Naive B cell (primary cell): ENCODE measurements around the gene ARHGEF1. TPM values are rescaled to one million over a fixed set of nuclear protein-coding genes. Genes with fewer than 3 reads are reported as not detected.
A peak's percentile ranks its signal among the peaks of the same experiment; 100 is the strongest.

Experiments
- ATAC-seq, 2 donors: fragments of 150-1000 bp; cut with Tn5 transposase; 2 replicates each; pipeline ENCODE4 v1.10.0; 2021; ENCODE audit warnings: low read depth in 2 of 2, mild to moderate bottlenecking in 2 of 2, moderate library complexity in 2 of 2
- DNase-seq: peaks from one replicate; pipeline ENCODE4 v3.0.0; 2022
- H3K27ac Mint-ChIP-seq, 6 donors: one replicate each; pipeline ENCODE4 v1.8.0; 2020 to 2022; ENCODE audit warnings: mild to moderate bottlenecking in 6 of 6, mixed read lengths in 6 of 6, moderate library complexity in 5 of 6, inconsistent platforms in 2 of 6
- H3K27me3 Mint-ChIP-seq, 3 donors: one replicate each; pipeline ENCODE4 v1.8.0; 2021 to 2022; ENCODE audit warnings: mixed read lengths in 3 of 3, mild to moderate bottlenecking in 1 of 3
- H3K36me3 Mint-ChIP-seq, 2 donors: one replicate each; pipeline ENCODE4 v1.8.0; 2020 to 2022; ENCODE audit warnings: mixed read lengths in 2 of 2, inconsistent platforms in 1 of 2, mild to moderate bottlenecking in 1 of 2
- H3K4me1 Mint-ChIP-seq, 3 donors: one replicate each; pipeline ENCODE4 v1.8.0; 2020 to 2022; ENCODE audit warnings: mixed read lengths in 3 of 3, inconsistent platforms in 1 of 3, mild to moderate bottlenecking in 1 of 3, moderate library complexity in 1 of 3
- H3K4me3 Mint-ChIP-seq, 8 donors: one replicate each; pipeline ENCODE4 v1.8.0; 2020 to 2022; ENCODE audit warnings: mild to moderate bottlenecking in 8 of 8, mixed read lengths in 8 of 8, moderate library complexity in 8 of 8, inconsistent platforms in 2 of 8
- H3K9me3 Mint-ChIP-seq, 7 donors: one replicate each; pipeline ENCODE4 v1.8.0; 2020 to 2022; ENCODE audit warnings: mixed read lengths in 7 of 7, mild to moderate bottlenecking in 5 of 7, inconsistent platforms in 2 of 7, moderate library complexity in 1 of 7
- polyA plus RNA-seq, 6 donors: library from polyadenylated mRNA; unstranded; fragments of 300-500 nt; fragmentation: Illumina TruSeq; gene quantifications; one replicate each; pipeline ENCODE4 v1.2.3, GENCODE V29; 2021; ENCODE audit warnings: low read depth in 6 of 6

Gene ARHGEF1
- polyA plus RNA-seq, 6 donors from 2014 or later = 110 to 220 (median 122) TPM

DNA sequence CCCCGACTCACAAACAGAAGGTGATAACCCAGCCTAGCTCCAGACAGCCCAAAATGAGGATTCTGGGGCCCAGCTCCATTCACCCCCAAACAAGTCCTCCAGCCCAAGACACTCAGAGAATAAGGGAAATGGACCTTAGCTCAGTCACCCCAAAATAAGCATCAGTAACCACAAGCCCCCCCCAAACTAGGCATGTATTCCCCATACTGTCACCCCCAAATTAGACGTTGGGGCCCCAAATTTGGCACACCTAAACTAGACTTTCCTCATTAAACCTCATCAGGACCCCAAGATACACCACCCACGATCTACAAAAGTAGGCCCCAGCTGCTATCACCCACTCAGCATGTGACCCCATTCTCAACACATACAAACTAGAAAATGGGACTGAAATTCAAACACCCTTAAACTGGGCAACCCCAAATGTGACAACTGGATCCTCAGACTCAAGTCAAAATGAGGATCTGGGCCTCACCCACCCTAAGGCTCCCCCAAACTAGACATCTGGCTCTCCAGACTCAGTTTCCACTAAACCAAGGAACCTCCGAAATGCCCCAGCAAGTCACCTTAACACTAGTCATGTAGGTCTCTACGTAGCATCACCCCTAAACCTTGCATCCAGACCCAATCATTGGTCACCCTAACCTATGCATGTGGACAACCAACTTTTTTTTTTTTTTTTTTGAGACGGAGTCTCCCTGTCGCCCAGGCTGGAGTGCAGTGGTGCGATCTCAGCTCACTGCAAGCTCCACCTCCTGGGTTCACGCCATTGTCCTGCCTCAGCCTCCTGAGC is 58.6 kb downstream of the ARHGEF1 start:
- H3K36me3 Mint-ChIP-seq = no peaks in the 10 kb centered on the region
- H3K27ac Mint-ChIP-seq = peak overlapping the region; percentile 64 to 99 (median 97)
- H3K9me3 Mint-ChIP-seq = no peaks in the 10 kb centered on the region
- ATAC-seq = no peak
- H3K4me3 Mint-ChIP-seq = peak overlapping the region; percentile 75 to 96 (median 88)
- DNase-seq = no peak
- no peaks in the 10 kb centered on the region for H3K27me3 Mint-ChIP-seq
- peaks cover 61 to 70% (median 64%) of the 10 kb centered on the region in 3 donors for H3K4me1 Mint-ChIP-seq

DNA sequence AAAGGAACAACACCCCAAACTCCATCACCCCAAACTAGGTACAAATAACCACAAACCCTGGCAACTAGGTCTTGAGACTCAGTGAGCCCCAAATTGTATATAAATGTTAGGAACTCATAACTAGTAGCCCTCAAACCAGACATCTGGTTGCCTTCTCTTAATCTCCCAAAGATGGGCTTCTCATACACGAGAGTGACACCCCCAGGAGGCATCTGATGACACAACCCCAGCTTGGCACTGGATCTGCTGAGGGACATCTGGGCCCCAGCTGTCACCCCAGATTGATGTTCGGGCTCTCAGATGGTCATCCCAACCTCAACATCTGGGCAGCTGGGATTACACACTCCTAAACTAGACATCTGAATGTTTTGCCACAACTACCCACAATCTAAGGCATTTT is 61.4 kb downstream of the ARHGEF1 start:
- DNase-seq = peak; percentile 33
- no peak for ATAC-seq

DNA sequence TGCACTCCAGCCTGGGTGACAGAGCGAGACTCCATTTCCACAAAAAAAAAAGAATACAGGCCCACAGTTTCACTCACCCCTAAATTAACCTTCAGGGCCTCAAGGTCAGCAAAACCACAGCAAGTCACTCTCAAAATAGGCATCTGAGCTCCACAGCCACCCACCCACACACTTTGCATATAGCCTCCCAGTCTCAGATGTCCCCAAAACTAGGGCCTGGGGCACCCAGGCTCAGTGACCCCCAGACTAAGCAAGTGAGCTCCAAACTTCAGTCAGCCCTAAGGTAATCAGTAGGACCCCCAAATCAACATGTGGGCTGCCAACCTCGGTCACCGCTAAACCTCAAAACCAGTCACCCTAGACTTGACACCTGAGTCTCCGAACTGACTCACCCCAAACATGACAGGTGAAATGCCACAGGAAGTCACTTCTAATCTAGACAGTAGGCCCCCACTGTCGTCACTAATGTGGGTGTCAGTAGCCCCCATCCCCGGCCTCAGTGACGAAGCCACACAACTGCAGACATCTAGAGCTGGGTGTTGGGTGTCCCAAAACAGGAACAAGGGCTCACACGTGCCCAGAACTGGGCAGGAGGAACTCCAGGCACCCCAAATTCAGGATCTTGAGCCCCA is 62.3 kb downstream of the ARHGEF1 start:
- H3K27ac Mint-ChIP-seq = peak overlapping the region; percentile 98 to 100 (median 100)
- no peaks in the 10 kb centered on the region for H3K27me3 Mint-ChIP-seq
- no peaks in the 10 kb centered on the region for H3K36me3 Mint-ChIP-seq
- H3K4me1 Mint-ChIP-seq = peaks cover 62 to 82% (median 78%) of the 10 kb centered on the region in 3 donors
- peak; percentile 84 to 87 for ATAC-seq
- no peaks in the 10 kb centered on the region for H3K9me3 Mint-ChIP-seq
- H3K4me3 Mint-ChIP-seq = peak overlapping the region; percentile 65 to 94 (median 84)
- peak; percentile 96 for DNase-seq

More for the DNA sequence above, 61.4 kb downstream of the ARHGEF1 start:
- Mint-ChIP-seq H3K4me3 (peak overlapping the region; percentile 65 to 94 (median 80)), H3K36me3 (no peaks in the 10 kb centered on the region), H3K27me3 (no peaks in the 10 kb centered on the region), H3K9me3 (no peaks in the 10 kb centered on the region), H3K4me1 (peaks cover 63 to 78% (median 78%) of the 10 kb centered on the region in 3 donors), H3K27ac (peak overlapping the region; percentile 98 to 100 (median 100))

DNA sequence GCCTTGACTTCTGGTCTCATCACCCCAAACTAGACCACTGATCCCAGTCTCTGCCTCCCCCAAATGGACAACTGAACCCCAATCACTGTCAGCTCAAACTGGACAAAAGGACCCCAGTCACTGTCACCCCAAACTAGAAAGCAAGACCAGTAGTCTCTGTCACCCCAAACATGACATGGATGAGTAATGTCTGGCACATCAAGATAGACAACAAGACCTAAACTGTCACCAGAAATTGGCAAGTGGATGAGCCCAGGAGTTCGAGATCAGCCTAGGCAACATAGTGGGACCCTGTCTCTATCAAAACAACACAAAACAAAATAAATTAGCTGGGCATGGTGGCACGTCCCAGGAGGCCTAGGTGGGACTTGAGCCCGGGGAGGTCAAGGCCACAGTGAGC is 64.1 kb downstream of the ARHGEF1 start:
- H3K36me3 Mint-ChIP-seq = no peaks in the 10 kb centered on the region
- no peaks in the 10 kb centered on the region for H3K9me3 Mint-ChIP-seq
- no peak for ATAC-seq
- H3K4me1 Mint-ChIP-seq = peaks cover 54 to 81% (median 72%) of the 10 kb centered on the region in 3 donors
- no peak for DNase-seq
- H3K4me3 Mint-ChIP-seq = peak overlapping the region in 7 of 8 donors; percentile 13 to 86 (median 56)
- H3K27me3 Mint-ChIP-seq = no peaks in the 10 kb centered on the region
- H3K27ac Mint-ChIP-seq = peak overlapping the region; percentile 94 to 100 (median 98)

DNA sequence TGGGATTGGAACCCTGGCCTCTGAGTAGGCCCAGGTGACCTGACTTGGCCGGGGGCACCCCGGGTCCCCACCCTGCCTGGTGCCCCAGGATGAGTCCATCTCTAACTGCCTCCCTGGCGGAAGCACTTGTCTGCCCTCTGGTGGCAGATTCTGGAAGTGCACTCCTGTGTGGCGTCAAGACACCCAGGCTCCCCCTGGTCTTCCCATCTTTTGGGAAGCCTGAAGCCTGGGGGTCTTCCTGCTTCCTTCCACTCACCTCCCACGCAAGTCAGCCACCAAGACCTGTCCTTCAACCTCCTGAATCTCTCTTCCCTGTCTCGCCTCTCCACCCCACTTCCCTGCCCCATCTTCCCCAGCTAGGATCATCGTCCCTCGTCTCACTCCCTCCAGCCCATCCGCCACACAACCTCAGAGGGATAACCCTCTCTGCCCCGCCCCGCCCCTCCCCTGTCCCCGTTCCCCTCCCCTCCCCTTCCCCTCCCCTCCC is 68.7 kb downstream of the ARHGEF1 start:
- H3K4me3 Mint-ChIP-seq = peak overlapping the region in 4 of 8 donors; percentile 1 to 46 (median 36)
- no peaks in the 10 kb centered on the region for H3K9me3 Mint-ChIP-seq
- H3K36me3 Mint-ChIP-seq = peaks cover 0 to 9% of the 10 kb centered on the region in 2 donors
- peaks cover 24 to 49% (median 33%) of the 10 kb centered on the region in 3 donors for H3K4me1 Mint-ChIP-seq
- H3K27me3 Mint-ChIP-seq = no peaks in the 10 kb centered on the region
- DNase-seq (peak; percentile 78), ATAC-seq (peak; percentile 89 to 94)
- H3K27ac Mint-ChIP-seq = peak overlapping the region; percentile 40 to 99 (median 88)

DNA sequence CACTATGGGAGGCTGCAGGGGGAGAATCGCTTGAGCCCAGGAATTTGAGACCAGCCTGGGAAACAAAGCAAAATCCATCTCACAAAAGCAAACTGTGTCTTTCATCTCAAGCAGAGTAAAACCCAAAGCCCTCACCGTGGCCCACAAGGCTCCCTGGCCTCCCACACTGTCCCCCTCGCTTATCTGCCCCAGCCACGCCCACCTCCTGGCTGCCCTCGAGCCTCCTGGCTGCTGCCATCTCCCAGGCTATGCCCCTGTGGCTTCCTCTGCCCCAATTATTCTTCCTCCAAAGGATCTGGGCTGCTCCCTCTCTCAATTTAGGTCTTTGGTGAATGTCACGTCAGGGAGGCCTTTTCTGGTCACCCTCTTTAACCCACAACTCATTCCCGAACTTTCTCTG is 72.5 kb downstream of the ARHGEF1 start:
- Mint-ChIP-seq H3K4me1 (peaks cover 27 to 41% (median 30%) of the 10 kb centered on the region in 3 donors), H3K36me3 (peaks cover 0 to 9% of the 10 kb centered on the region in 2 donors), H3K9me3 (no peaks in the 10 kb centered on the region), H3K27ac (peak overlapping the region in 2 of 6 donors; percentile 9 to 52), H3K27me3 (no peaks in the 10 kb centered on the region), H3K4me3 (no peak overlapping the region)
- no peak for ATAC-seq
- no peak for DNase-seq

DNA sequence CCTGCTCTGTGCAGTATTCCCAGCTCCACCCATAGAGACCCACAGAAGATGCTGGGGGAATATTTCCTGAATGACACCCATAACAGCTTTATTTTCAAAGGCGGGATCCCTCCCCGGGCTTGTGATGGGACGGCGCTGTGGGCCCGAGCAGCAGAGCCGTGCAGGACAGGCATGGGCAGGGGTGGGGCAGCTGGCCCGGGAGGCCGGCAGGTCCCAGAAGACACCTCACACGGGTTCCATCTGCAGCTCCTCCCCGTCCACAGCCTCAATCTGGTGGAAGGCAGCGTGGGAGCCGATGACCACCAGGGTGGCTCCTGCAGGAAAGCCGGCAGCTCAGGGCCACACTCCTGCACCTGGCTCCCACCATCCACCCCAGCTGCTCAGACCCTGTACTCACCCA is 73.6 kb downstream of the ARHGEF1 start:
- no peak for ATAC-seq
- H3K27me3 Mint-ChIP-seq = no peaks in the 10 kb centered on the region
- H3K9me3 Mint-ChIP-seq = no peaks in the 10 kb centered on the region
- H3K36me3 Mint-ChIP-seq = peaks cover 0 to 9% of the 10 kb centered on the region in 2 donors
- H3K4me3 Mint-ChIP-seq = peak overlapping the region in 2 of 8 donors; percentile 39 to 65
- H3K4me1 Mint-ChIP-seq = peaks cover 23 to 33% (median 26%) of the 10 kb centered on the region in 3 donors
- no peak for DNase-seq
- H3K27ac Mint-ChIP-seq = peak overlapping the region in 2 of 6 donors; percentile 61 to 69

Other genes with a start within 250 kb of the ARHGEF1 start
- gene CEACAM7, start 194.9 kb upstream of the ARHGEF1 start, polyA plus RNA-seq = not detected
- not detected for gene CEACAM5, start 174.6 kb upstream of the ARHGEF1 start, polyA plus RNA-seq
- gene CEACAM6, start 127.7 kb upstream of the ARHGEF1 start, polyA plus RNA-seq = not detected
- gene CEACAM3, start 86.6 kb upstream of the ARHGEF1 start, polyA plus RNA-seq = not detected
- gene LYPD4, start 38.5 kb upstream of the ARHGEF1 start, polyA plus RNA-seq = not detected
- not detected for gene DMRTC2, start 38.1 kb upstream of the ARHGEF1 start, polyA plus RNA-seq
- 1,000 to 10,000 TPM; 4,276 to 8,441 (median 6,198) TPM for gene RPS19, start 22.9 kb upstream of the ARHGEF1 start, polyA plus RNA-seq
- 1,000 to 10,000 TPM; 3,426 to 4,601 (median 4,008) TPM for gene CD79A, start 5.9 kb upstream of the ARHGEF1 start, polyA plus RNA-seq
- gene ERFL, start 45.3 kb downstream of the ARHGEF1 start, polyA plus RNA-seq = not detected
- 100 to 1,000 TPM; 218 to 268 (median 245) TPM for gene RABAC1, start 76.1 kb downstream of the ARHGEF1 start, polyA plus RNA-seq
- gene ATP1A3, start 111.0 kb downstream of the ARHGEF1 start, polyA plus RNA-seq = 1 to 10 TPM in 1 of 6 donors, under 1 TPM in 4, not detected in 1; 0.29 to 1.1 (median 0.45) TPM
- not detected for gene GRIK5, start 187.0 kb downstream of the ARHGEF1 start, polyA plus RNA-seq
- gene ZNF574, start 193.0 kb downstream of the ARHGEF1 start, polyA plus RNA-seq = 10 to 100 TPM in 5 of 6 donors, 1 to 10 TPM in 1; 6.0 to 27.0 (median 12.2) TPM
- gene POU2F2, start 249.3 kb downstream of the ARHGEF1 start, polyA plus RNA-seq = 10 to 100 TPM; 16.5 to 96.9 (median 24.0) TPM